Heart left ventricle (tissue), 16 donors: ENCODE results near the gene ATXN7. TPM values are rescaled to one million over a fixed set of nuclear protein-coding genes. Genes with fewer than 3 reads are reported as not detected.

Source experiments
- ATAC-seq, 4 donors: fragments of 200-7000 bp; cut with Tn5 transposase; one replicate each; pipeline ENCODE4 v1.9.1; 2020 to 2022; ENCODE audit warnings: moderate library complexity in 4 of 4, mild to moderate bottlenecking in 3 of 4, moderate number of reproducible peaks in 1 of 4
- DNase-seq, 5 donors: peaks; one replicate each; pipeline ENCODE4 v3.0.0-alpha.2; 2020
- H3K27ac ChIP-seq, 12 donors: fragments of 200-600 bp; sonication (generic) in 4 of 12; one replicate each; pipeline versions ENCODE4 v1.5.0 to v1.8.0; 2016 to 2022; ENCODE audit warnings: mild to moderate bottlenecking in 2 of 12
- H3K27me3 ChIP-seq, 9 donors: fragments of 200-600 bp; sonication (generic) in 2 of 9; one replicate each; pipeline versions ENCODE4 v1.5.1 to v1.8.0; 2016 to 2022; ENCODE audit warnings: mild to moderate bottlenecking in 3 of 9
- H3K36me3 ChIP-seq, 9 donors: fragments of 200-600 bp; sonication (generic) in 2 of 9; one replicate each; pipeline versions ENCODE4 v1.5.0 to v1.8.0; 2018 to 2022; ENCODE audit warnings: mild to moderate bottlenecking in 2 of 9
- H3K4me1 ChIP-seq, 12 donors: fragments of 200-600 bp; sonication (generic) in 4 of 12; one replicate each; pipeline versions ENCODE4 v1.5.0 to v1.8.0; 2016 to 2022; ENCODE audit warnings: mild to moderate bottlenecking in 3 of 12
- H3K4me3 ChIP-seq, 12 donors: fragments of 200-600 bp; sonication (generic) in 4 of 12; one replicate each; pipeline versions ENCODE4 v1.5.0 to v1.8.0; 2017 to 2022; ENCODE audit warnings: mild to moderate bottlenecking in 9 of 12, moderate library complexity in 4 of 12
- H3K9me3 ChIP-seq, 12 donors: fragments of 200-600 bp; sonication (generic) in 4 of 12; one replicate each; pipeline versions ENCODE4 v1.5.0 to v1.8.0; 2016 to 2022; ENCODE audit warnings: mild to moderate bottlenecking in 1 of 12
- CTCF ChIP-seq, 12 donors: fragments of 200-600 bp; sonication (generic) in 4 of 12; IDR thresholded peaks; one replicate each; pipeline versions ENCODE4 v1.5.0 to v1.8.0; 2018 to 2022; ENCODE audit warnings: antibody characterized with exemption in 12 of 12, mild to moderate bottlenecking in 5 of 12
- POLR2A ChIP-seq, 2 donors: fragments of 450-650 bp; IDR thresholded peaks; one replicate each; pipeline ENCODE4 v1.6.1; 2017; ENCODE audit warnings: antibody characterized with exemption in 2 of 2, mild to moderate bottlenecking in 2 of 2, moderate library complexity in 2 of 2
- WGBS, 4 donors: extraction: QIAGEN DNeasy Blood & Tissue Kit in 2 of 4; methylation state at CpG; one replicate each; pipeline versions ENCODE4 v1.1.5 to v1.1.7; 2013 to 2018; 5-methylcytosine and 5-hydroxymethylcytosine counted together
- intact Hi-C, 10 donors: fragments of 100-400 bp; cut with DNase I; formaldehyde crosslinking; loops; one replicate each; pipeline versions ENCODE4 v1.11.1 to v1.14.2; 2022
- polyA plus RNA-seq, 2 donors: library from polyadenylated mRNA; stranded (reverse); fragments of 200-250 nt; gene quantifications; one replicate each; pipeline ENCODE4 v1.2.3, GENCODE V29; 2013
- total RNA-seq, 9 donors: library from RNA; depleted of rRNA in 2 of 9; stranded (reverse); fragments of >200 nt in 2 of 9; fragmentation: NEBNext Ultra II Directional in 3 of 9; extraction: Animal tissue kit (Norgen Biotek cat#: 25700) in 3 of 9; gene quantifications; one replicate each; pipeline versions ENCODE4 v1.1.0 to v1.2.4, GENCODE V29; 2016 to 2023
- donor health status: ischemic (EF 13 %, LVEDD 7.1; RV severe dilation, severe dysfunction).
- donor health status: healthy with polysubstance abuse.
- donor health status: DM: no; HTN: yes; CAD: no.
- donor health status: DM: no; HTN: no; CAD: no.
- donor health status: ischemic (EF 25% LVEDD 6.9; RV normal size, moderate dysfunction).
- donor health status: ischemic (EF 25% LVEDD 5.7; RV mildly dilated, moderate dysfunction).
- donor health status: healthy.
- donor health status: DM: yes; HTN: yes; CAD: no.
- donor health status: ischemic (EF 35%, LVEDD 5.7; RV mildly dilated, moderate dysfunction).
- donor health status: nonischemic (EF 11% LVEDD 7.7; RV severe dilation, severe dysfunction).
- donor health status: DM: yes; HTN: yes; CAD: no.
- donor health status: PGD.
- donor health status: ischemic (EF 29% LVEDD 5.4; RV normal size, mild dysfunction).
- donor health status: nonischemic (EF 23%, LVEDD 6.1; RV moderate dilation, normal function).

The ATXN7 gene
- total and polyA plus RNA-seq, 11 donors: 4.5 to 31.4 (median 16.7) TPM

- Histone ChIP-seq H3K9me3 (no peaks in the 10 kb centered on the region), H3K27me3 (no peaks in the 10 kb centered on the region), H3K4me3 (no peak overlapping the region), H3K27ac (no peak overlapping the region), H3K36me3 (peaks cover 0 to 23% (median 14%) of the 10 kb centered on the region in 9 donors), H3K4me1 (peaks cover 0 to 43% (median 18%) of the 10 kb centered on the region in 12 donors)
- DNase-seq (no peak), ATAC-seq (no peak)
- intact Hi-C loops: loop anchor here in 1 of 10 donors (5.0 kb wide), 1 partner anchor 36 kb away; no protein-coding TSS in a partner anchor
- 94 to 98% (median 97%) methylated on average over 13 of the region's 13 CpGs for WGBS, 4 donors
- TF ChIP-seq CTCF (IDR thresholded peaks at IDR 0.05) (no peak), POLR2A (IDR thresholded peaks at IDR 0.05) (no peak)
Observed at GRCh38 chr3:63955830-63956545, 92.3 kb downstream of the ATXN7 start.

- H3K27me3 ChIP-seq: no peaks in the 10 kb centered on the region
- intact Hi-C loops: loop anchor here in 1 of 10 donors (5.0 kb wide), 1 partner anchor 33 kb away; no protein-coding TSS in a partner anchor
- 59 to 75% (median 63%) methylated on average over 3 of the region's 3 CpGs for WGBS, 4 donors
- peaks cover 0 to 9% (median under 1%) of the 10 kb centered on the region in 9 donors for H3K36me3 ChIP-seq
- no peak for ATAC-seq
- peaks cover 0 to 35% (median 15%) of the 10 kb centered on the region in 12 donors for H3K4me1 ChIP-seq
- no peak for DNase-seq
- TF ChIP-seq CTCF (IDR thresholded peaks at IDR 0.05) (no peak), POLR2A (IDR thresholded peaks at IDR 0.05) (no peak)
- no peak overlapping the region for H3K4me3 ChIP-seq
- no peaks in the 10 kb centered on the region for H3K9me3 ChIP-seq
- H3K27ac ChIP-seq: no peak overlapping the region
Observed at GRCh38 chr3:63959146-63959545, 95.5 kb downstream of the ATXN7 start.

- WGBS, 4 donors: 33 to 49% (median 42%) methylated on average over 6 of the region's 6 CpGs
- peak in 3 of 5 donors; percentile 23 to 46 (median 33) for DNase-seq
- Histone ChIP-seq H3K9me3 (no peaks in the 10 kb centered on the region), H3K4me1 (peaks cover under 1 to 43% (median 22%) of the 10 kb centered on the region in 12 donors), H3K27me3 (no peaks in the 10 kb centered on the region), H3K36me3 (peaks cover 0 to 5% (median 0%) of the 10 kb centered on the region in 9 donors), H3K27ac (peak overlapping the region in 6 of 12 donors; percentile 17 to 75 (median 38)), H3K4me3 (peak overlapping the region in 8 of 12 donors; percentile 3 to 47 (median 30))
- ATAC-seq: peak in 3 of 4 donors; percentile 57 to 70 (median 65)
- TF ChIP-seq POLR2A (IDR thresholded peaks at IDR 0.05): no peak
- TF ChIP-seq CTCF (IDR thresholded peaks at IDR 0.05): no peak
- intact Hi-C loops: loop anchor here in 2 of 10 donors (5.0 to 10.0 kb wide), 2 partner anchors 37 to 45 kb away; partner anchors contain the start of gene SCAANT1 (in 1 of the 2)
Observed at GRCh38 chr3:63960048-63960711, 96.5 kb downstream of the ATXN7 start.

GRCh38 chr3:63961891-63962290 is 98.2 kb downstream of the ATXN7 start:
- intact Hi-C loops: loop anchor here in 3 of 10 donors (2.0 to 10.0 kb wide), 3 partner anchors 33 to 47 kb away; partner anchors contain the start of gene SCAANT1 (in 1 of the 3)
- Histone ChIP-seq H3K4me1 (peaks cover 3 to 57% (median 23%) of the 10 kb centered on the region in 12 donors), H3K27ac (no peak overlapping the region)

More at GRCh38 chr3:63961891-63962290, 98.2 kb downstream of the ATXN7 start:
- Histone ChIP-seq H3K27me3 (no peaks in the 10 kb centered on the region), H3K4me3 (no peak overlapping the region), H3K36me3 (no peaks in the 10 kb centered on the region), H3K9me3 (no peaks in the 10 kb centered on the region)
- TF ChIP-seq CTCF (IDR thresholded peaks at IDR 0.05): peak; percentile 44 to 70 (median 53)
- no peak for TF ChIP-seq POLR2A (IDR thresholded peaks at IDR 0.05)
- WGBS, 4 donors: 18 to 33% (median 31%) methylated on average over 2 of the region's 2 CpGs
- peak in 3 of 4 donors; percentile 44 to 54 (median 51) for ATAC-seq
- DNase-seq: no peak
